GM19240 (cell line): ENCODE measurements around the gene COX8A.

Experiments
- DNase-seq: peaks from one replicate; pipeline ENCODE4 v3.0.0; 2011; ENCODE audit warnings: low spot score; ENCODE audit not compliant: insufficient read length

COX8A gene

DNA sequence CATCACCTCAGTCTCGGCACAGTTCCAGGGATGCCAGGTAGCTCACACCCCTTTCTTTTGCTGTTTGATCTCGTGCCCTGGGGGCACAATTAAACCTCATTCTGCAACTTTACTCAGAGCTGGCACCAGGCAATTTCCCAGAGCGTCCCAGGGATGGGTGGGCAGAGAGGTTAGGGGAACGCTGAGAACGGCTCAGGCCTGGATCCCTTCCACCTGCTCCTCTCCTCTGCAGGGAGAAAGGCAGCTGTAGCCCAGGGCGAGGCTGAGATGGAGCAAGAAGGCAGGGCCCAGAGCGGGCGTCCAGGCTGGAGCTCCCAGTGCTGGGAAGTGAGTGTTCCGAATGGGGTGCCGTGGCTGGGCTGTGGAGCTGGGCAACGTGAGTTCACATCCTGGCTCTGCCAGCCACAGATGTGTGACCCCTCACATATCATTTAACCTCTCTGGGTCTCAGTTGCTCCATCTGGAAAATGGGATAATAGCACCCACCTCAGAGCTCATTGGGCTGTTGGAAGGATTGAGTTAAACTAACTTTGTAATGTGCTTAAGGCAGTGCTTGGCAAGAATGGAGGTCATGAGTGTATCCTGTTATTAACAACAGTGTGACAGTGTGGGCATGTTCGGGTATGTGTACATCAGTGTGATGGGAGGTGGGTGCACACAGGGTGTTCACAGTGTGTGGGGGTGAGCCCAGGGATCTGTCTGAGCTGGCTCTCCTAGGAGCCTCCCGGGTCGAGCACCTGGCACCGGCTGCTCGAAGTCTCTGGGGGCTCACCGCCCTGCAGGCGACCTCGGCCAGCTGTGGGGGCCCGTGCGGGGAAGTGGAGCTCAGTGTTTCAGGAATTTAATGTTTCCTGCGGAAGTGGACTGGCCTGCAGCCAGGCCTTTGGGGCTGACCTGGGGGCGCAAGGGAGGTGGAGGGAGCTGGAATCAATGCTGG is 27.3 kb downstream of the COX8A start:
- DNase-seq = no peak

DNA sequence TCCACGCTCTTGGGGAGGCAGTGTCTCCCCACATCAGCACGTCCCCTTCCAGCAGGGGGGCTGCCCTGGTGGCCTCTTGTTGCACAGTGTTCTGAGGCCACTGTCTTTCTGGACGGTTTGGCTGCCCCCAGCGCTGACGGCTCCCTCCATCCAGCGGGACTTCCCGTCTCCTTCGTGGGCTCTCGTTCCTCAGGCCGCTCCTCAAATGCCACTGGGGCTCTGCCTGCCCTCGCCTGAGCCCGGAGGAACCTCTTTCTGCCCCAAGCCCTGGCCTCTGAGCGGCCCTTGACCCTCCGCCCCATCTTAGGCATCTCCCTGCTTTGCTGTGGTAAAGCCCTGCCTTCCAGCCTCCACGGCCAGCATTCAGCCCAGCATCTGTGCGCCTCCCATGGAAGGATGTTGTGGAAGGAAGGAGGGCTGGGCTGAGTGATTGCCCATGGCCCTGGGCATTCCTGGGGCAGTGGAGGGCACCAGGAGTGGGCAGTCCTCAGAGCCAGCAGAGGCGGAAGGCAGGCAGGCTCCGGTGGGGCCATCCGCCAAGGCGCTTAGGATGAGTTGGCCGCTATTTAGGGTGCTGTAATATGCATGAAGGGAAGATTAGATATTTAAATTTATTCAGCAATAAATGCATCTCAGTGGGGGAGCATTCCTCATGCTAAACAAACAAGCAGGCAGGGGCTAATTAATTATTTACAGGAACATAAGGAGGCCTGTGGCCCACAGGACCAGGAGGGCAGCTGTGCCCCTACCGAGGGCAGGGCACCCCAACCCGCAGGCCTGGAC is 29.6 kb downstream of the COX8A start:
- DNase-seq = no peak

- no peak for DNase-seq
Measured at GRCh38 chr11:64004590-64004984, 30.2 kb downstream of the COX8A start.

- DNase-seq = no peak
Measured at GRCh38 chr11:64005691-64006090, 31.3 kb downstream of the COX8A start.

DNA sequence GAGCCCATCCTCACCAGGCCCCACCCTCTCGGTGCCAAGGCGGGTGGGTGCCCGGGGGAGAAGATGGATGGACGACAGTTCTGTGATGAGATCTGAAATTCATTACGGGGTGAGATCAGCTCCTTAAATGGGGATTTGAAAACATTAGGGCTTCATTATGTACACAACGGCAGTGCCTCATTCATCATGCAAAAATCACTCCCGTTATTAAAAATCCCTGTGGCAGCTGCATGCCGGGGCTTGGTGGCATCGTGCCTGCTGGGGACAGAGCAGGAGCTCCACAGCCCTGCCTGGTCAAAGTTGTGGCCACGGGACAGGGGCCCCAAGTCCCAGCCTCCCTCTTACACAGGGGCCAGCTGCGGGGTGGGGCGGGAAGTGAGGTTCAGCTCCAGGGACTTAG is 32.0 kb downstream of the COX8A start:
- DNase-seq = no peak

- DNase-seq = no peak
Measured at GRCh38 chr11:64007160-64007628, 32.8 kb downstream of the COX8A start.

- no peak for DNase-seq
Measured at GRCh38 chr11:64007629-64008282, 33.3 kb downstream of the COX8A start.

DNA sequence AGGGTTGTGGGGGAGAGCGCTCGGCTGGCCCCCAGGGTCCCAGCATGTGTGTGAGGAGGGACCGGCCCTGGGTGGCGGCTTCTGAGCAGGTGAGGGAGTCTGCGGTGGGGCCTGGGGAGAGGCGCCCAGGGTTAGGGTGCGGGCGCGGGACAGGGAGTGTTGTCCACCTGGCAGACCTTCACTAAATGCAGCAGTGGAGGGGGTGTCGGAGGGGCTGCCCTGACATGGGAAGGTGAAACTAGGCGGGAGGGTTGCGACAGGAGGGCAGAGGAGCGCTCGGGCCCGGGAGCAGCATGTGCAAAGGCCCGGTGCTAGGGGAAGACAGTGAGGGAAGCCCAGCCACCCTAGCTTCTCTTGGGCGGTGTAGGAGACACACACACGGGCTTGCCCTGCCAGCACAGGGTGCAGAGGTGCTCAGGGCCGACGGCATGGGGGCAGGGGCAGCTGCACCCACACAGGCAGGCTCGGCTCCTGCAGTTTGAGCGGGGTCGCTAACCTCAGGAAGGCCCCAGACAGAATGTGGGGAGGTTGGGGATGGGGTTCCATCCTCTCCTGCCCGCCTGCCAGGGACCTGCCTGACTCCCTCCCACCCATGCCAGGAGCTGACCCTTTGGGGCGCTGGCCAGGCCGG is 34.0 kb downstream of the COX8A start:
- no peak for DNase-seq

DNA sequence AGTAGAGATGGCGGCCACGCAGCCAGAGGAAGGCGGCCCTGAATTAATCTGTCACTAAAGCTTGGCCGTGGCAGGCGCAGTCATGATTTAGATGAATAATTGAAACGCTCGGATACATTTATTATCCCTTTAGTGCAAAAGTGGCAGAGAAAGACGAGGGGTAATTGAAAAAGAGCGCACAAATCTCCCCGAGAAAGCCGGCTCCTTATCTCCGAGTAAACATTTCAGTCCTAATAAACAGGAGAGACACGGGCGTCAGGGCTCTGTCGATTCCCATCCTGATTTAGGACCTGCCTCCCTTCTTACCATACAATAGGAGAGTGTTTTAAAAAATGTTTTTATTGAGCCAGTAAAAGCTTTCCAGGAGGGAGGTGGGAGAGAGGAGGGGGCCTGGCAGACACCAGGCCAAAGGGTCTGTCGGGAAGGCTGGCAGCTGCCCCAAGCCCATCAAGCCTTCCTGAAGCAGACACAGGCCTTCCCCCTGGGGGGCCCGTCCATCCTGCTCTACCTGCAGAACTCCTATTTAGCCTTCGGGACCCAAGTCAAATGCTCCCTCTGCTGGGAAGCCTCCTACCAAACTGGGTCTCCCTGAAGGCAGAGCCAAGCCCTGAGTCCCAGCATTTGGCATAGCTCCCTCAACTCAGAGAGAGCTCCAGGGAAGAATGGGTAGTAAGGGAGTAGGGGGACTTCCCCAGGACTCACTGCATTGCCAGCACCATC is 34.7 kb downstream of the COX8A start:
- no peak for DNase-seq

GRCh38 chr11:64009710-64010109 is 35.3 kb downstream of the COX8A start:
- DNase-seq = no peak

- no peak for DNase-seq
Measured at GRCh38 chr11:64010783-64011182, 36.4 kb downstream of the COX8A start.

DNA sequence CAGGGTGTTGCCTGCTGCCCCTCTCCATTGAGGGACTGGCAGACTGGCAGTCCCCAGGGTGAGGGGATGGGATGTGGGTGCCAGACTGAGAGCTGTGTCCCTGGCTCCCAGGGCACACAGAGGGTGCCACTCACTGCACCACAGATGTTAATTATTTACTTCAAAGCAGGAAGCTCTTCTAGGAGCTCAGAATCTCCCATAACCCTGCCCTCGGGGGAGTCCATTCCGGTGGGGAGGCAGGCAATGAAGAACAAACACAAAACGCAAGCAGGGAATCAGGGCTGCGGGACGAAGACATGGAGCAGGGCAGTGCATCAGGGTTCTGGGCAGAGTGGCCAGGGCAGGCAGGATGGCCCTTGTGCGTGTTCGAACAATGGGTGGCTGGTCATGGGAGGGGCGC is 37.0 kb downstream of the COX8A start:
- DNase-seq = no peak

DNA sequence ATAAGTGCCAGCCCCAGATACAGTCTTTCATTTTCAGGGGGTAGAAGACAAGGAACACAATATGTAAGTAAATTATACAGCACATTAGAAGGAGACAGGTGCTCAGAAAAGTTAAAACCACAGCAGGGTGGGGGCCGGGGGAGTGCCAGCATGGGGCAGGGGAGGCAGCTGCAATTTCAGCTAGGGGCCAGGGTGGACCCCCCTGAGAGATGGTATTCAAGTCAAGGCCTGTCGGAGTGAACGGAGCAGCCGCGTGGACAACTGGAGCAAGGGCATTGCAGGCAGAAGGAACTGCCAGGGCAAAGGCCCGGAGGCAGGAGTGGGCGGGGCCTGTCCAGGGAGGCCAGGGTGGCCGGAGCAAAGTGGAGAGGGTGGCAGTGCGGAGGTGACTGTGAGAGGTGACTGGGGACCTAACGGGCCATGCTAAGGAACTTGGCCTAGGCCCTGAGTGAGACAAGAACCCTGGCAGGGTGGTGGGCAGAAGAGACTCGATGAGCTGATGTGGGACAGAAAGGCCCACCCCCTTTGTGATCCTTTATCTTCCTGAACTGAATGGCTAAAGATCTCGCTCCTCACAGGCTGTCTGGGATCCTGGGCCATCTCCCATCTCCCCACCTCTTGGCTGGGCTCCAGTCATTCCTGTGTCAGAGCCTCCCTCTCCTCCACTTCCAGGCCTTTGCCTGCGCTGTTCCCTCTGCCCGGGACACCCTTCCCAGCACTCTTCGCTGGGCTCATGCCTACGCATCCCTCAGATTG is 38.9 kb downstream of the COX8A start:
- no peak for DNase-seq

DNA sequence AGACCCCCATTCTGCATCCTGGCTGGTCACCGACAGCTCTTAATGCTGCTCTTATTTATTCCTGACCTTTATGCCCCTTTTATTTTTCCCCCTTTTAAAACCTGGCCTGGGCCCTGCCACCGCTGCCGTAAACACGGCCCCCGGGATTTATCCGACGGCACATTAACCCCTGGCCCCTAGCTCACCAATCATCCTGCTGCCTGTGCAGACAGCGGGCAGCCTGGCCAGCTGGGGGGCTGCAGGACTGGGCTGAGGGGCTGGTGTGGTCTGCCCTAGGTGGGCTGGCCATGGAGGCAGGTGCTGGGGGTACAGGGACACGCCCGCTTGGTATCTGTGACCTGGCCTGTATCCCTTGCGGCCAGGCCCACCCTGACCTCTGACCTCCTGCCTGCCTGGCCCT is 39.9 kb downstream of the COX8A start:
- no peak for DNase-seq

DNA sequence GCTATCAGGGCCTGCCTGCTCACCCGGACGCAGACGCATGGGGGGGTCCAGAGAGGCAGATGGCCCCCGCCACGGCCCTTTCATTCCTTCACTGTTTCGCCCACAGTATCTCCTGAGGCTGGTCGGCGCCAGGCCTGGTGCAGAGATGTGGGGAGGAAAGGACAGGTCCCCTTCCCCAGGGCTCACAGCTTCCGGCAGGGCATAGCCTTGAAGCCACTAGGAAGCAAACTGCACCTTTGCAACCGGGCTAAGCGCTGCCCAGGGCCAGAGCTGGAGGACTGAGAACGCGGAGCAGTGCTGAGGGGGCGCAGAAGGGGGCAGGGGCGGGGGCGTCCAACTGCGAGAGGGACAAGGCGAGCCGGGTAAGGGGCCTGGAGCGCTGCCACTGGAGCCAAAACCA is 41.1 kb downstream of the COX8A start:
- DNase-seq = no peak

GRCh38 chr11:64015935-64016845 is 41.8 kb downstream of the COX8A start:
- no peak for DNase-seq

- no peak for DNase-seq
Measured at GRCh38 chr11:64017945-64018224, 43.5 kb downstream of the COX8A start.

DNA sequence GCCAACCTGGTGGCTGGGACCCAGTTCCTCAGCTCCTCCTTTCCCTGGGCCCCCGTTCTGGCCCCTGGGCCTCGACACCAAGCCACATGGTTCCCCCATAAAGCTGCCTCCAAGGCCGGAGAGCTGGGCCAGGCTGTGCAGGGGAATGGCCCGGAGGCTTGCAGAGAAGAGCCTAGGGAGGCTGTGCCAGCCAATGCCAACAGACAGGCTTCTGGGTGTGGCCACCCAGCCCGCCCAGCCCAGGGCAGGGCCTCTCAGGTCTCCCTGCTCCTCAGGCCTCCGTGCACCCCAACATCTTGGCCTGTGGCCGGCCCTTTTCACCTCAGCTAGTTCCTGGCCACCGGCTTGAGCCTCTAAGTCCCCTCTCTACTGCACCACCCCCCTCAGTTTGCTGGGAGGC is 43.9 kb downstream of the COX8A start:
- DNase-seq = no peak
